ENCODE data around the gene SRRM4.
"Not testable (repeated sequence)": the region's sequence is repeated elsewhere in the genome, so short reads cannot be mapped to it uniquely, and the experiment has no call there.

Gene SRRM4

DNA sequence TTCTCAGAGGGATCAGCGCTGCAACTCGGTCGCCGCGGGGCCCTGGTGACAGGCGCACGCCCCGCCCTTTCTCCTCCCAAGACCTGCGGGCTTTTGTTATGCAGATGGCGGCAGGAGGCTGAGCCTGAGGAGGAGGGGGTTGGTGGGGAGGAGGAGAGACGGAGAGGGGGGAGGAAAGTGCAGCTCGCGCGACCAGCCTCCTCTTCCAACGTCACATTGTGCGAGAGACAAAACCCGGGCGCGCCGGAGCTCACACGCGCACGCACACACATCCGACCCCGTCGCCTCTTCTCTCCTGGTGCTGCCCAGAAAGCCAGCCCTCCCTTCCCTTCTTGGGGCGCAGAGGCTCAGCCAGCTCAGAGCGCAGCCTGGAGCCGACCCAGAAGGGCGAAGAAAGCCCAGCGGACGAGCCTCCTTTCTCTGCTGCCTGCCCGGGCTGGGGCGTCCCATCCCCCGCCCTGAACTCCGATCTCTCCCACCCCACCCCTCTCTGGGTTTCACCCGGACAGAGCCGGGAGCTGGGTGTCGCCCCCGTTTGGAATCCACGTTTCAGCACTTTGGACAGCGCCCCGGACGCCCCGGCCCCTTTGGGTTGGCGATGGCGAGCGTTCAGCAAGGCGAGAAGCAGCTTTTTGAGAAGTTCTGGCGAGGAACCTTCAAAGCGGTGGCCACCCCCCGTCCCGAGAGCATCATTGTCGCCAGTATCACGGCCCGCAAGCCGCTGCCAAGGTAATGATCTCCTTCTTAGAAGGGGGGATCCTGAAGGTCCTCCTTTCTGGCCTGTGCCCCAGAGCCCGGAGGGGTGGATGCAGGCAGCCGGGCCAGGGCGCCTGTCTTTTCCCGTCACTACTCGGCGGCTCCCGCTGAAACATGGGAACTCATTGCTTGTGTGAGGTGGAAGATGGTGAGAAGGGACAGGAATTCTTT is at the start of gene SRRM4:
SRRM4 (plus strand) TSS at position 257 of the 927 bp plus-strand sequence; CDS start at position 599, 342 bp downstream.
- DNase-seq = peak; percentile 92

DNA sequence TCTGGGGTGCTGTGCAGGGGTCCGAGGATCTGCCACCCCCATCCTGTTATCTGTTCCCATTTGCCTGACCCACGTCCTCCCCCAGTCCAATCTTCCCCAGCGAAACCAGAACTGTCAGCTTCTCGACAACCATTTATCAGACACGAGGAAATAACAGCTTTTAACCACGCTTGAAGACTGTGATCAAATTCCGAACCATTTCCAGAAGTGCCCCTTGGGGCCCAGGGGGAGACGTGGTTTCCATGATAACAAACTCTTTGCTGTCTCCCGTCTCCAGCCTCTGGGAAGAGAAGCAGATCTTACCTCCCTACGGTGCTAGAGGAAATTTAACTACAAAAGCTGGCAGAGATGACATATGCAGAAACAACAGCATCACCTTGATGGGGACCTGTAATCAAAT is 35.1 kb upstream of the SRRM4 start:
- no peak for DNase-seq

- DNase-seq = peak; percentile 39
These were observed 22.8 kb upstream of the SRRM4 start for GRCh38 chr12:118958520-118958919.

- DNase-seq = no peak
These were observed 22.0 kb upstream of the SRRM4 start for GRCh38 chr12:118959348-118959747.

- no peak for DNase-seq
These were observed 21.3 kb upstream of the SRRM4 start for GRCh38 chr12:118959985-118960560.

- no peak for DNase-seq
These were observed 20.5 kb upstream of the SRRM4 start for GRCh38 chr12:118960865-118961264.

DNA sequence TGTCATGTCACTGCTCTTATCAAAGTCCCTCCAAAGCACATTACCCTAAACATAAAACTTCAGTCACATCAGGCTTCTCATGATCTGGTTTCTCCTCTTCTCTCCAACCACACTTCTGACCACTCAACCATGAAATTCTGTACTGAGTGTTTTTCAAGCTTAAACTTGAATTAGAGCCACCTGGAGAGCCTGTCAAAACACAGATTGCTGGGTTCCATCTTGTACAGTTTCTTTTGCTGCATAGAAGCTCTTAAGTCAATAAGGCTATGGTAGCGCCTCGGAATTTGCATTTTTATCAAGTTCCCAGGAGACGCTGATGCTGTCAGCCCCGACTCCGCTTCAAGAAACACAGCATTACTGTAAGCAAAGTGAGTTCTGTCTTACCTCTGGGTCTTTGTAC is 16.4 kb upstream of the SRRM4 start:
- DNase-seq = no peak

DNA sequence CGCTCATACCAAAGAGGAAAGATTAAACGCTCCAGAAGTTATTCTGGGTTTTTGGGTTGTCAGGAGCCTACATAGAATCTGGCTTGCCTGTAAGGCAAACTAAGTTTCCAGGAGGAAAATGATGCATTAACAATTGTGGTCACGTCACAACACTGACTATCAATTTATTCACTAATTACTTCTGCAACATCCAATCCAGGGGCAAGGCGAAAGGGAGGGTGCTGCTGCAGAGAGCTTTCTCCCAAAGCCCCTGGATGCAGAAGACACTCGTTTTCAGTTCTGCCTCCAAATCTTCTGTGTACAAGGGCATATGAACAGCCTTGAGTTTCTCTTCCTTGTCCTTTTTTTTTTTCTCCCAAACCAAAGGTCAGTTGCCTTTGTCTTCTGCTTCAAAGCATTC is 10.5 kb upstream of the SRRM4 start:
- no peak for DNase-seq

- DNase-seq = no peak
These were observed 8.4 kb upstream of the SRRM4 start for GRCh38 chr12:118972982-118973381.

DNA sequence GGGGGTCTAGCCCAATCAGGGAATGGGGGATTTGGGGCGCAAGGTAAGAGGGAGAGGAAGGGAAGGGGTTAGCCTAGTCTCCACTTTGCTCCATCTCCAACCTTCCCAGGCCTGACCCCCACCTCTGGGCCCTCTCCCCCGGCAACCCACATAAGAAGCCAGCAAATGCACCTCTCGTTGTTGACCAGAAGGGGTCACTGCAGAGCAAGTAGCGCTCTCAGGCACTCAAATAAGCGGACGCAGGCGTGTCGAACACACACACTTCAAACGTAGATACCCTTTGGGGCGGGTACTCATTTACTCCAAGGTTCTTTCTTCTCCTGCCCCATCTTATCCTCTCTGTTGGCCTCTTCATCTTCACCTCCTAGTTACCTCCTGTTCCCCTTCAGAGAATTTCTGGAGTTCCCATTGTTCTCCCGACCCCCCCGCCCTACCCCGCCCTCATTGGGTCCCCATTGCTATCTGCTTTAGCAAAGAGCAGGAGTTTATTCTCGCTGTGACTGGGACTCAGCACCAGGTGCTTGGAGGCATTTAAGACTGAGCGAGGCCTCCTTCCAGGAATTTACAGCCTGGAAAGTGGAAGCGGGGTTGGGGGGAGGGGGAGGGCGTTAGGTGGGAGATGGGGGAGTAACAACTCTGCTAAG is 1.5 kb upstream of the SRRM4 start:
- peak; percentile 77 for DNase-seq

DNA sequence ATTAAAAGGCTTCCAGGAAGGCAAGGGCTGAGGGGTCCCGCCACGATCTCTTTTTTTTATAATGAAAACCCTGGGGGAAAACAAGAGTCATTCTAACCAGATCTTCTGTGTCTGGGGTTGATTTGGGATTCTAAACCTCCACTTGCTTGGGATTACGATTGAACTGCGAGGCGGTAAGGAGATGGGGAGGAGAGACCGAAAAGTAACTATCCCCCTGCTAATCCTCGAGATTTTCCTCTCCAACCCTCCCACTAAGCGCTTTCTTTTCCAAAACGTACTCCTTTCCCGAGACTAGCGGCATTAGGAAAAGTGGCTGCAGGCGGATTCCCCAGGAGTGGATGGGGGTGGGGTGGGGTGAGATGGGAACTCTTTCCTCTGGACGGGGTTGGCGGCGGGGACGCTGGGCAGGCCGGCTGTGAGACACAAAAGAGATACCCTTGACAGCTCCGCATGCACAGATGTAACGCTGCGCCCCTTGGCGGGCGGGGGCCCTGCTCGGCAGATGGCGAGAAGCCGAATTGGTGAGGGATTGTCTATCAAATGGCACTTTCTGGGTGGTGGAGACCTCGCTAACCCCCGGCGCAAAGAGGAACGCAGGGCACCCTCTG is 830 bp upstream of the SRRM4 start:
- DNase-seq = no peak

DNA sequence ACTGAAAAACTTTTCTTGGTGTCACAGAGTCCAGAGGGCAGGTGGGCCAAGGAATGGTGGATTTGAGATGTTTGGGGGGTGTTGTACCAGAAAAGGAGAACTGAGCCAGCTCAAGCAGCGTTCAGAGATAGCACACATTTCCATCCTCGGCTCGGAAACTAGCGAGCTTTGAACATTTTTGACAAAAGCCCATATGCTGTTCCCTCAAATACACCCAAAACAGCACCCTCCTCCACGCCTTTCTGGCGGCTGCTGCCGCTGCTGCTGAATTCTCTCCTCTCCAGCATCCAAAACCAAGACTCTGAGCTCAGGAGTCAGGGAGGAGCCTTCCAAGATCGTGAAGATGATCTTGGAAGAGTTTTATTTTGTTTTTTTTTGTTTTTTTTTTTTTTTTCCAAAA is 961 bp downstream of the SRRM4 start:
- no peak for DNase-seq

DNA sequence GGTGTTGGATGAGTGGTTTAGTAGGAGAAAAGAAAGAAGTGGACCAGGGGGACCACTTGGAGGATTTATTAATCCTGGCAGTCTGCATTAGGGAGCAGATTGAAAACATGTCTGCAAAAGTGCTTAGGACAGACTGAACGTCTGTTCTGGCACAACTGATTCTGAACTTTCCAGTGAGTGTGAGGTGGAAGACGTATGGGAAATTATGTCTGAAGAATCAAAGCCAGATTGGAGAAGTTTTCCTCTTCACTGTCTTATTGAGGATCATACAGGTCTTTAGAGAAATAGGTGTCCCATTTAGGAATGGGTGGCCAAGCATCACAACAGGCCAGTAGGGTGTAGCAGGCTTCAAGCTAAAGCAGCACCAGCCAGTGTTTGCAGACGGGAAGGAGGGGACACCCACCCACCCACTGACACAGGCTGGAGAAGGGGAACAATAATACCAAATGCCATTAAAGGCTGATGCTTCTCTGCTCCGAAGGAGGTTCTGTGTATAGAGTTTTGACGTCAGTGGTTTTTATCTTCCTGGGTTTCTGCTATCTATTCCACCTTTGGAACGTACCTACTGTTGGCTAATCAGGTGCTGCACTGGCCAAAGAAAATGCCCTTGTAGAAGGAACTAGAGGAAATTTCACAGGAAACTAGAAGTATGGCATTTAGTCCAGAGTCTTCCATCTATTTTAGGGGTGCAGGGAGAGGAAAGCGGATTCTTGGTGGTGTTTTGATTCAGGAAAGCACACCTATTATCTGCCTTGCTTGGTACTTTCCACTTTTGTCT is 1.8 kb downstream of the SRRM4 start:
- no peak for DNase-seq

DNA sequence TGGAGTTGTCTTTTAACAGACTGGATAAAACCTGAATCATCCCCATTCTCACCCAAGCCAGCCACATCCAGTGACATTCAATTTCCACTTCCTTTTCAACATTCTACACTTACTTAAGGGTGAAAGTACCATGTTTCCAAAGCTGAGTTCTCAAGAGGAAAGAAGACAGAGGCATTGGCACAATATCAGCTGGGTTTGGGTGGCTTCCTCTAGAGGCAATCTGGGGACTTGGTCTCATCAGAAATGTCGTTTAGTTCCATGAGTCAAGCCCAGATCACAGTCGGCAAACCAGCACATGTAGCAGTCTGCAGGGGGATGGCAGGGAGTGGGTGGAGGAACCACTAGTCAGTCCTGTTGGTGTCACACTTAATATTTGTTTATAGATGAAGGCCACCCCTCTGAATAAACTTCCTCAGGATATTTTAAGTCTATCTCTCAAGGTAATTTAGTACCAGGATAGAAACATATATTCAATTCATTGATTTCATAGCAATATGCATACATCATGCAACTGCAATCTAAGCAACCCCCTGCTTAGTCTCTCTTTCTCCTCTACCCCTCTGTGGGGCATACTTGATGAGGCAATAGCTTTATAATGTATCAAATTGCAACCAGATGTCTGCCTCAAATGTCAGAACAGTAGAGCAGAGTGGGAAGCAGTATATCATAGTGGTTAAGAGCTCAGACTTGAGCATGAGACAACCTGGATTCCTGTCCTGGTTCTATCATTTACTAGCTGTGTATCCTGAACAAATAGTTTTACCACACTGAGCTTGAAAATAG is 3.0 kb downstream of the SRRM4 start:
- no peak for DNase-seq

DNA sequence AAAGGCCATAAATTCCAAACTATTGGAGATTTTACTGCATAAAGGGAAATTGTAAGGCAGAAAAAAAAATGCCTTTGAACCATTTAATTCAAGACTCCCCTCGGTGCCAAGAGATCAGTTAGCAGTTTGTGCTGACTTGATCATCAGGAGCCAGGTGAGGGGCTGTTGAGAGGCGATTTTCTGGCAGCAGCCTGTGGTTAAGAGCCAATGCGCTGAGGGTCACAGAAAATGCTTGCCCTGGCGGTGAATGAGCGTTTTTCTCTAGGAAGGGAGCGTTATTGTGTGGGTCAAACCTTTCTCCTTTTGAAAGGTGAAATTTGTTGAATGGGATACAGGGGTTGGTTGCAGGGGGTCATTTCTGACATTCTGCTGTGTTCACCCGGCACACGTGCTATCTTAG is 4.7 kb downstream of the SRRM4 start:
- peak; percentile 49 for DNase-seq

DNA sequence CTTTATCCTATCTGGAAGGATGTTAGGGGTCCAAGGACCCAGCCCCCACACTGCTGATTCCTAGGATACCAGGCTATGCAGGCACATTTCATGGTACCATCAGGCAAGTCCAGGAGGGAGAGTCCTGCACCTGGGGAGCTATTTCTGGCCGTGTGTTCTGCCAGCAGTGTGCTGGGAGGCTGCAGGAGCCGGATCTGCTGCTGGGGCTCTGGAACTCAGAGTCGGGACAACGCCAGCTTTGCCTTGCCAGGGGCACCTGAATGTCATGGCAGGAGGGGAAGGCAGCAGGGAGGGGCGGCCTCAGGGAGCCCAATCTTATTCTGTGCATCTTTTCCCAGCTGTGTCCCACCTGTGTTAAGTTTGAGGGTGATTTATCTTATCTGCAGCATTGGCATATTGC is 17.8 kb downstream of the SRRM4 start:
- no peak for DNase-seq

GRCh38 chr12:119005085-119005484 is 23.7 kb downstream of the SRRM4 start:
- no peak for DNase-seq

DNA sequence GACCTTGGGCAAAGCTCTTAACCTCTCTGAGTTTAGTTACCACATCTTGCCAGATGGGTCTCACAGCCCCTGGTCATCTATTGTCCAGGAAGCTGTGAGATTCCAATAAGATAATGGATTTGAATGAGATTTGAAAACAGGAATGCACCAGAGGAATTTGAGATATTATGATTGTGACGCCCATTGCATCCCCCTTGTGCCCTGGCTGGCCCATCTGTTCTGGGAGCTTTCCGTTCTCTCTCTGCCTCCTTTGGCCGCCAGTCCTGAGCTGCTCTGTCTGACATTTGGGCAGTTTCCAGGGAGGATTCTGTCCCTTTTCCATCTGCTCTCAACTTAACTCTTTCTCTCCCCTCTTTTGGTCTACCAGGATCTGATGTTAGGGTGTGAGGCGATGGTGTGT is 24.6 kb downstream of the SRRM4 start:
- no peak for DNase-seq

- peak; percentile 21 for DNase-seq
These were observed 25.4 kb downstream of the SRRM4 start for GRCh38 chr12:119006746-119007145.

- DNase-seq = not testable (repeated sequence)
These were observed 26.9 kb downstream of the SRRM4 start for GRCh38 chr12:119008273-119008672.

GRCh38 chr12:119008691-119009221 is 27.4 kb downstream of the SRRM4 start:
- peak; percentile 88 for DNase-seq

- DNase-seq = no peak
These were observed 29.9 kb downstream of the SRRM4 start for GRCh38 chr12:119011231-119011630.
